Astrocyte of the spinal cord (primary cell): Measurements from ENCODE around the gene PRR5.

ENCODE experiments used
- DNase-seq: peaks from one replicate; pipeline ENCODE4 v3.0.0; 2011; ENCODE audit warnings: low read depth, low spot score
- H3K4me3 ChIP-seq: 2 replicates; pipeline ENCODE4 v1.5.1; 2011; ENCODE audit warnings: low read depth, mild to moderate bottlenecking, low read length, moderate library complexity
- in situ Hi-C: cut with HindIII; loops from 2 replicates; pipeline ENCODE4 v1.10.0; 2017; ENCODE audit warnings: low sequenced_read_pairs
- TF ChIP-seq, protein P1 (sequence below): IDR thresholded peaks from 2 replicates; pipeline ENCODE4 v1.5.1; 2012; ENCODE audit warnings: low read depth, mild to moderate bottlenecking, low read length, inconsistent platforms

Gene PRR5

DNA sequence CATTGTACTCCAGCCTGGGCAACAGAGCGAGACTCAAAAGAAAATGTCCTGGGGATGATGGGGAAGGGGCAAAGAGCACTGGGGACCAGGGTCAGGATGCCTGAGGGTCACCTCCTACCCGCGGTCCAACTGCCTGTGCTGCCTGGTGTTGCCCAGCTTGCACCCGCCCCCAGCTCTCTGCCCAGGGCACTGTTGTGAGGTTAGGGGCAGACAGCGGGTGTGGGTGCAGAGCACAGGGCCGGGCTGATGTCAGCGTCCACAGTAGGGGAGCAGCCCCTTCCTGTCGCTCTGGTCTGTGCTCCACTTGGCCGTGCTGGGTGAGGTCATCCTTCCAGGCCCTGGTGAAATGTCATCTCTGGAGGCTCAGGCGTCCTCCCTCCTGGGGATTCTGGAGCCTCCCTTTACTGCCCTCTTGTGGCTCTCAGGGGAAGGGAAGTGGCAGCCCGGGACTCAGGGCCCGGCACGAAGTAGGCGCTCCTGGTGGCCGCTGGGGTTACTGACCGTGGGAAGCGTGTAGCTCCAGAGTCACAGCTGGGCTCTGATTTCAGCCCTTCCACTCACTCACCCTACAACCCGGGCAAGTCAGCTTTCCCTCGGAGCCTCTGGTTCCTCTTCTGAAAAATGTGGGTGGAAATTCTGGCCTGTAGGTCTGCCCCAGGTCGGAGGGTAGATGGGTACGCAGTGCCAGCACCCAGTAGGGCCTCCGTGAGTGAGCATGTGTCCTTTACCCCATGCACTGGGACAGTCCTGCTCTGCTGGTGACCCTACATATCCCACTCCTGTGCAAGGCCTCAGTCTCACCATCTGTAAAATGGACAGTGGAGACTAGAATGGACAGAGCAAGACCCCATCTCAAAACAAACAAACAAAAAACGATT lies 17.3 kb upstream of the PRR5 start:
- H3K4me3 ChIP-seq = no peak overlapping the region
- TF ChIP-seq, protein P1, sequence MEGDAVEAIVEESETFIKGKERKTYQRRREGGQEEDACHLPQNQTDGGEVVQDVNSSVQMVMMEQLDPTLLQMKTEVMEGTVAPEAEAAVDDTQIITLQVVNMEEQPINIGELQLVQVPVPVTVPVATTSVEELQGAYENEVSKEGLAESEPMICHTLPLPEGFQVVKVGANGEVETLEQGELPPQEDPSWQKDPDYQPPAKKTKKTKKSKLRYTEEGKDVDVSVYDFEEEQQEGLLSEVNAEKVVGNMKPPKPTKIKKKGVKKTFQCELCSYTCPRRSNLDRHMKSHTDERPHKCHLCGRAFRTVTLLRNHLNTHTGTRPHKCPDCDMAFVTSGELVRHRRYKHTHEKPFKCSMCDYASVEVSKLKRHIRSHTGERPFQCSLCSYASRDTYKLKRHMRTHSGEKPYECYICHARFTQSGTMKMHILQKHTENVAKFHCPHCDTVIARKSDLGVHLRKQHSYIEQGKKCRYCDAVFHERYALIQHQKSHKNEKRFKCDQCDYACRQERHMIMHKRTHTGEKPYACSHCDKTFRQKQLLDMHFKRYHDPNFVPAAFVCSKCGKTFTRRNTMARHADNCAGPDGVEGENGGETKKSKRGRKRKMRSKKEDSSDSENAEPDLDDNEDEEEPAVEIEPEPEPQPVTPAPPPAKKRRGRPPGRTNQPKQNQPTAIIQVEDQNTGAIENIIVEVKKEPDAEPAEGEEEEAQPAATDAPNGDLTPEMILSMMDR = peak; percentile 99
- in situ Hi-C loops = no loop called here
- peak; percentile 84 for DNase-seq

DNA sequence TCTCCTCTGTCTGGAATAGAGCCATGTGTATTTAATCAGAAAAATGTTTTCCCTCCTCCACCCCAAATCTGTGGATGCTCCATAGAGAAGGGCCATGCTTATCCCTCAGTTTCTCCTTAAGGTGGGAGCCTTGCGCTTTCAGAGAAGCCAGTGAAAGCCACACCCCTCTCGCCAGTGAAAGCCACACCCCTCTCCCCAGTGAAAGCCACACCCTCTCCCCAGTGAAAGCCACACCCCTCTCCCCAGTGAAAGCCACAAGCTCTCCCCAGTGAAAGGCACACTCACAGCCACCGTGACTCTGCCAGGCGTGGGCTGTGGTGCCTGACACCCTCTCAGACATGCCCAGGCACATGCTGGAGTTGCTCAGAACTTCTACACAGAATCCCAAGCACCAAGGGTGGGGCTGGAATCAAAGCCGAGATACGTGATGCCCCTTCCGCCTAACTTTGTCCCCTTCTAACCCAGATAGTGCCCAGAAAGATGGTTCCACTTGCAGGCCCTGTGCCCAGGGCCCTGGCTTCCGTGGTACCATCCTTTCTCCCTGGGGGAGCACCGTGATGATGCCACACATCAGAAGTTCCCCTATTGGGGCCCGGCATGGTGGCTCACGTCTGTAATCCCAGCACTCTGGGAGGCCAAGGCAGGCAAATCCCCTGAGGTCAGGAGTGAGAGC lies 16.5 kb upstream of the PRR5 start:
- DNase-seq = no peak
- in situ Hi-C loops = no loop called here
- H3K4me3 ChIP-seq = no peak overlapping the region
- TF ChIP-seq, protein P1 = no peak

DNA sequence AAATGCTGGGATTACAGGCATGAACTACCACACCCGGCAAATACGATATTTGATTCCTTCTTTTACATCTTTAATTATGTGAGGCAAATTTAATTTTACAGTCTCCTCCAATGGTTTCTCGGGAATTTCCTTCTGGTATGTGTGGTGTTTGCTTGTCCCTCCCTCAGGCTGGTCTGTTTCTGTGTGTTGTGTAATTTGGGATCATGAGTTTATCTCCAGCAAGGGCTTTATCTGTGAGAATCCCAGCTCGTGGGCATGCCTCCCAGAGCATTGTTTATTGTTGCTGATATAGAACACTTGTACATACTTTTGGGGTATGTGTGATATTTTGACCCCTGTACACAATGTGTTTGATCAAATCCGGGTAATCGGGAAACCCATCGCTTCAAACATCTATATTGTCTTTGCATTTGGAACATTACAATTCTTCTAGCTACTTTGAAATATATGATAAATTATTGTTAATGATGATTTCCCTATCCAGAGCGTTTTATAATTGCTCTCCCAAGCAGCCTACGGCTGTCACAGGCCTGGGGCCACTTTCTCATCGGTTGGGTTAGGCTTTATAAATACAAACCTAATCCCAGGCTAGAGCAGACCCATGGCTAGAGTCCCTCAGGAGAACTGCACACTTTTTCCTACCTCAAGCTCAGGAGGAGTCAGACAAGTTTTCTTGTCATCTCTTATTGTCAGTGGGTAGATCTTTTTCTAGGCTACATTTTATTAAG lies 15.0 kb upstream of the PRR5 start:
- H3K4me3 ChIP-seq = no peak overlapping the region

DNA sequence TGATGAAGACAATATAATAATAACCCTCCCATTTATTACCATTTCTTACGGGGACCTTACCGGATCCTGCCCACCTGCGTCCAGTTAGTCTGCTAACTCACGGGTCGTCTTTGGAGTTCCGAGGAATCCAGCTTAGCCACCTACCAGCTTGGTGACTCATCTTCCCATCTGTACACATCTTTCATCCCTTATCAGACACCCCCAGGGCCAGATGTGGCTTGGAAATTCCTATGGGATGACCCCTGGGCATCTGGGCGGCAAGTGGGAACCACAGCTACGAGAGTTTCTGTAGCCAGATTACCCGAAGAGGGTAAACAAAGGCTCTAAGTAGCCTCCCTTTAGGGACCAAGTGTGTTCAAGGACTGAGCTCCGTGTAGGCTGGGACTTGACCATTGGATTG lies 12.8 kb upstream of the PRR5 start:
- no peak for DNase-seq
- in situ Hi-C loops = no loop called here
- TF ChIP-seq, protein P1 = no peak
- H3K4me3 ChIP-seq = no peak overlapping the region

More for the DNA sequence above, 15.0 kb upstream of the PRR5 start:
- TF ChIP-seq, protein P1 = no peak
- no peak for DNase-seq
- in situ Hi-C loops = no loop called here

DNA sequence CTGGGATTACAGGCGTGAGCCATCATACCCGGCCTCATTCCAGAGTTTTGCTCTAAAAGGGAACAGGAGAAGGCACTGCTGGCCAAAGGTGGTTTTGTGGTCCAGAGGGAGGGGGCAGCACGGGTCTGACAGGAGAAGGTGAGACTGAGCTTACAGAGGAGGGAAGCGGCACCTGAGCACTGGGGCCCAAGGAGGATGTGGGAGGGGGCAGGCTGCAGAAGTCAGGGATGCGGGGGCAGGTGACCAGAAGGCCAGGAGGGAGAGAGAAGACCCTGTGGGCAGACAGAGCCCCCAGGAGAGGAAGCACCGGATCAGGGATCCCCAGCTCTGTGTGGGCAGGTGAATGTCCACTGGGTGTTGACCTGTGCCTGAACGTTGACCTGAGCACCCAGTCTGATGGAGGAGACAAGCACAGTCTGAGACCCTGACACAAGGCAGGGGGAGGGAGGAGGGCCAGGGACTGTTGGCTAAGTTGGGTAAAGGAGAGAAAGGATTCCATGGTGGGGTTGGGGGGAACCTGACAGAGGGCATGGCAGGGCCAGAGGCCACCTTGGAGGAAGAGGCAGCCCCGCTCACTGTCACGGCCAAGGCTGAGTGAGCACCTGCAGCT lies 12.0 kb upstream of the PRR5 start:
- in situ Hi-C loops = no loop called here
- no peak overlapping the region for H3K4me3 ChIP-seq

More for the DNA sequence above, 12.0 kb upstream of the PRR5 start:
- DNase-seq = no peak
- TF ChIP-seq, protein P1 = no peak
